Stimulated activated CD8-positive, alpha-beta memory T cell treated with anti-CD3 and anti-CD28 coated beads, Interleukin-4, amount 100 ng/mL, for 4 hours (primary cell): ENCODE measurements around the gene VAMP4.
"Not testable (repeated sequence)": the region's sequence is repeated elsewhere in the genome, so short reads cannot be mapped to it uniquely, and the experiment has no call there.

Experiments
- DNase-seq, 2 donors: peaks; one replicate each; pipeline ENCODE4 v3.0.0-alpha.2; 2020; ENCODE audit warnings: low read depth in 2 of 2, low spot score in 1 of 2

VAMP4 gene

GRCh38 chr1:171753182-171753581 is 11.3 kb upstream of the VAMP4 start:
- no peak for DNase-seq

- no peak for DNase-seq
These were observed 9.4 kb upstream of the VAMP4 start for GRCh38 chr1:171751221-171751620.

GRCh38 chr1:171748651-171749050 is 6.8 kb upstream of the VAMP4 start:
- DNase-seq = no peak

GRCh38 chr1:171744986-171745385 is 3.1 kb upstream of the VAMP4 start:
- DNase-seq = no peak

- DNase-seq = no peak
These were observed 1.4 kb upstream of the VAMP4 start for GRCh38 chr1:171743081-171743870.

- peak in 1 of 2 donors; percentile 3 for DNase-seq
These were observed 685 bp upstream of the VAMP4 start for GRCh38 chr1:171742577-171742922.

- DNase-seq = peak; percentile 6 to 13
These were observed 636 bp downstream of the VAMP4 start for GRCh38 chr1:171740987-171741871.

- no peak for DNase-seq
These were observed 1.5 kb downstream of the VAMP4 start for GRCh38 chr1:171740356-171740863.

- DNase-seq = no peak
These were observed 2.2 kb downstream of the VAMP4 start for GRCh38 chr1:171739656-171740055.

GRCh38 chr1:171738911-171739310 is 3.0 kb downstream of the VAMP4 start:
- no peak for DNase-seq

- no peak for DNase-seq
These were observed 5.7 kb downstream of the VAMP4 start for GRCh38 chr1:171736196-171736595.

- DNase-seq = no peak
These were observed 11.8 kb downstream of the VAMP4 start for GRCh38 chr1:171730052-171730451.

GRCh38 chr1:171727778-171728177 is 14.1 kb downstream of the VAMP4 start:
- DNase-seq = no peak

- not testable (repeated sequence) for DNase-seq
These were observed 18.7 kb downstream of the VAMP4 start for GRCh38 chr1:171723180-171723579.

- no peak for DNase-seq
These were observed 23.0 kb downstream of the VAMP4 start for GRCh38 chr1:171718848-171719247.

- DNase-seq = no peak
These were observed 23.6 kb downstream of the VAMP4 start for GRCh38 chr1:171718216-171718615.

GRCh38 chr1:171717062-171717718 is 24.7 kb downstream of the VAMP4 start:
- DNase-seq = no peak

GRCh38 chr1:171716616-171717015 is 25.2 kb downstream of the VAMP4 start:
- no peak for DNase-seq

- DNase-seq = no peak
These were observed 26.0 kb downstream of the VAMP4 start for GRCh38 chr1:171715813-171716251.

GRCh38 chr1:171712341-171712740 is 29.5 kb downstream of the VAMP4 start:
- no peak for DNase-seq

GRCh38 chr1:171711643-171712042 is 30.2 kb downstream of the VAMP4 start:
- DNase-seq = no peak
